ES-I3 (cell line): ENCODE results near the gene ZNF668.

ENCODE experiments used
- H3K36me3 ChIP-seq: 2 replicates; pipeline ENCODE4 v1.6.1; 2013; ENCODE audit warnings: mild to moderate bottlenecking, low read length, control low read depth, moderate library complexity; ENCODE audit not compliant: insufficient read depth
- H3K4me1 ChIP-seq: 2 replicates; pipeline ENCODE4 v1.6.1; 2013; ENCODE audit warnings: mild to moderate bottlenecking, control low read depth, low read length; ENCODE audit not compliant: insufficient read depth
- H3K9ac ChIP-seq: 2 replicates; pipeline ENCODE4 v1.6.1; 2013; ENCODE audit warnings: low read depth, mild to moderate bottlenecking, low read length, moderate library complexity
- H3K9me3 ChIP-seq: 2 replicates; pipeline ENCODE4 v1.6.1; 2013; ENCODE audit warnings: mild to moderate bottlenecking, low read length, moderate library complexity; ENCODE audit not compliant: control insufficient read depth, insufficient read depth

The ZNF668 gene

GRCh38 chr16:31080756-31081419, 6.8 kb upstream of the ZNF668 start:
- peaks cover 4% of the 10 kb centered on the region; the same call in 1 of the 2 replicates for H3K36me3 ChIP-seq
- no peaks in the 10 kb centered on the region for H3K9me3 ChIP-seq
- H3K4me1 ChIP-seq, result no peaks in the 10 kb centered on the region
- no peak overlapping the region for H3K9ac ChIP-seq

GRCh38 chr16:31080035-31080629, 6.1 kb upstream of the ZNF668 start:
- Histone ChIP-seq H3K9ac (no peak overlapping the region), H3K4me1 (no peaks in the 10 kb centered on the region), H3K9me3 (no peaks in the 10 kb centered on the region), H3K36me3 (peaks cover 4% of the 10 kb centered on the region; the same call in 1 of the 2 replicates)

GRCh38 chr16:31079342-31079944, 5.4 kb upstream of the ZNF668 start:
- H3K36me3 ChIP-seq, result peaks cover 4% of the 10 kb centered on the region; the same call in 1 of the 2 replicates
- H3K4me1 ChIP-seq, result no peaks in the 10 kb centered on the region
- H3K9me3 ChIP-seq, result no peaks in the 10 kb centered on the region
- no peak overlapping the region for H3K9ac ChIP-seq

GRCh38 chr16:31078597-31079341, 4.7 kb upstream of the ZNF668 start:
- Histone ChIP-seq H3K4me1 (no peaks in the 10 kb centered on the region), H3K36me3 (peaks cover 4% of the 10 kb centered on the region; the same call in 1 of the 2 replicates), H3K9me3 (no peaks in the 10 kb centered on the region), H3K9ac (no peak overlapping the region)

GRCh38 chr16:31077592-31078396, 3.8 kb upstream of the ZNF668 start:
- H3K9ac ChIP-seq, result no peak overlapping the region
- H3K36me3 ChIP-seq, result peaks cover 4% of the 10 kb centered on the region; the same call in 1 of the 2 replicates
- H3K9me3 ChIP-seq, result no peaks in the 10 kb centered on the region
- no peaks in the 10 kb centered on the region for H3K4me1 ChIP-seq

GRCh38 chr16:31077024-31077423, 3.0 kb upstream of the ZNF668 start:
- Histone ChIP-seq H3K9ac (no peak overlapping the region), H3K4me1 (0 out of 2 replicates have a peak, but pooled peaks cover 4% of the 10 kb centered on the region), H3K36me3 (peaks cover 4% of the 10 kb centered on the region; the same call in 1 of the 2 replicates), H3K9me3 (no peaks in the 10 kb centered on the region)

- peaks cover 4% of the 10 kb centered on the region; the same call in 1 of the 2 replicates for H3K36me3 ChIP-seq
- no peaks in the 10 kb centered on the region for H3K9me3 ChIP-seq
- H3K9ac ChIP-seq, result no peak overlapping the region
- 0 out of 2 replicates have a peak, but pooled peaks cover 9% of the 10 kb centered on the region for H3K4me1 ChIP-seq
Observed at GRCh38 chr16:31076319-31076718, 2.3 kb upstream of the ZNF668 start.

- Histone ChIP-seq H3K36me3 (no peaks in the 10 kb centered on the region), H3K9me3 (no peaks in the 10 kb centered on the region), H3K9ac (peak overlapping the region; percentile 97), H3K4me1 (0 out of 2 replicates have a peak, but pooled peaks cover 9% of the 10 kb centered on the region)
Observed at GRCh38 chr16:31074814-31075183, 759 bp upstream of the ZNF668 start.

- no peaks in the 10 kb centered on the region for H3K9me3 ChIP-seq
- no peaks in the 10 kb centered on the region for H3K36me3 ChIP-seq
- 0 out of 2 replicates have a peak, but pooled peaks cover 9% of the 10 kb centered on the region for H3K4me1 ChIP-seq
- H3K9ac ChIP-seq, result peak overlapping the region; percentile 97
Observed at GRCh38 chr16:31073142-31073969, 684 bp downstream of the ZNF668 start.

- Histone ChIP-seq H3K4me1 (0 out of 2 replicates have a peak, but pooled peaks cover 9% of the 10 kb centered on the region), H3K36me3 (no peaks in the 10 kb centered on the region), H3K9me3 (no peaks in the 10 kb centered on the region)
Observed at GRCh38 chr16:31072540-31073141, 1.4 kb downstream of the ZNF668 start.

GRCh38 chr16:31071861-31072260, 2.2 kb downstream of the ZNF668 start:
- Histone ChIP-seq H3K4me1 (0 out of 2 replicates have a peak, but pooled peaks cover 9% of the 10 kb centered on the region), H3K9me3 (no peaks in the 10 kb centered on the region), H3K9ac (peak overlapping the region; percentile 97; the same call in 1 of the 2 replicates), H3K36me3 (no peaks in the 10 kb centered on the region)

More at GRCh38 chr16:31072540-31073141, 1.4 kb downstream of the ZNF668 start:
- H3K9ac ChIP-seq, result peak overlapping the region; percentile 97

- Histone ChIP-seq H3K9me3 (no peaks in the 10 kb centered on the region), H3K4me1 (0 out of 2 replicates have a peak, but pooled peaks cover 8% of the 10 kb centered on the region), H3K9ac (no peak overlapping the region), H3K36me3 (no peaks in the 10 kb centered on the region)
Observed at GRCh38 chr16:31067342-31067741, 6.7 kb downstream of the ZNF668 start.
